GM19193 (cell line): Measurements from ENCODE around the gene DNAAF5.
A peak's percentile ranks its signal among the peaks of the same experiment; 100 is the strongest.

Source experiments
- POLR2A ChIP-seq: IDR thresholded peaks from 4 replicates; pipeline ENCODE4 v1.6.1; 2011; ENCODE audit not compliant: insufficient read depth, insufficient read length; ENCODE audit errors: extremely low read depth

DNAAF5 gene

DNA sequence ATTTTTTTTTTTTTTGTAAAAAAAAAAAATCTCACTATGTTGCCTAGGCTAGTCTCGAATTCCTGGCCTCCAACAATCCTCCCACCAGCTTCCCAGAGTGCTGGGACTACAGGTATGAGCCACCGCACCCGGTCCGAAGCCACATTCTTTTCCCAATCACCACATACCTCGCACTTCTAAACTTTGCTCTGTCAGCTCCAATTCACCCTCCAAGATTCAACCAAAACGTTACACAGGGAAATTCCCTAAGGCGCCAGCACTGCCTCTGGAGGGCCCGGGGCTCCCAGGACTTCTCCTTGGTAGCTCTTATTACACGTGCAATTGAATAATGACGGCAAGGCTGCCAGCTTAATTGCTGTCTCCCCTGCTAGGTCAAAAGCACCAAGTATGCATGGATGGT lies 10.3 kb upstream of the DNAAF5 start:
- no peak for TF ChIP-seq POLR2A

DNA sequence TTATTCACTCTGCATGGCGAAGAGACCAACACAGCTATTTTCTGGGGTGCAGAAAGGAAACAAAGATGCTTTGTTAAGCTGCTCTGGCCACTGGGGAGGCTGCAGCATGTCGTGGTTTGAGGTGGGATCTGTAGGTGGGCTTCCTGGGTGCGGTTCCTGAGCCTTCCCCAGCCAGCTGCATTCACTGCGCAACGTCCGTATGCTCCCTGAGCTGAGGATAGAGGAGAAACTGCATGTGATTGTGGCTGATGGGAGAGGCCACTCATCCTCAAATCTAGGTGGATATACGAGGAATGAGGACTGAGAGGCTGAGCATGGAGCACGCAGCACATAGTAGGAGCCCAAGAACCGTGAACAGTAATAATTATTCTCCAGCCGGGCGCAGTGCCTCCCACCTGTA lies 9.9 kb upstream of the DNAAF5 start:
- no peak for TF ChIP-seq POLR2A

DNA sequence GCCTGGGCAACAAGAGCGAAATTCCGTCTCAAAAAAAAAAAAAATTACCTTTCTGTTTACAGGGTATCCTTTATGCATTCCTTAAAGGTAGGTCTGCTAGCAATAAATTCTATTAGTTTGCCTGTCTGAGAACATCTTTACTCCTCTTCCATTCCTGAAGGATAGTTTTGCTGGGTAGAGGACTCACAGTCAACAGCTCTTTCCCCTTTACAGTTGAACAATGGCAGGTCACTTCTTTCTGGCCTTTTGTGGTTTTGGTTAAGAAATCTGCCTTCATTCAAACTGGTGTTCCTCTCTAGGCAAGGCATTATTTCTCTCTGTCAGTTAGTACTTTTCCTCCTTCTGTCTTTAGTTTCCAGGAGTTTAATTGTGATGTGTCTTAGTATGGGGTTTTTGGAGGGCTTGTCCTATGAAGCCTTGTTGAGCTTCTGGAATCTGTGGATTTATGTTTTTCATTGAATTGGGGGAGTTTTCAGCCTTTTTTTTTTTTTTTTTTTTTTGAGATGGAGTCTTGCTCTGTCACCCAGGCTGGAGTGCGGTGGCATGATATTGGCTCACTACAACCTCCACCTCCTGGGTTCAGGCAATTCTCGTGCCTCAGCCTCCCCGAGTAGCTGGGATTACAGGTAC lies 4.8 kb upstream of the DNAAF5 start:
- no peak for TF ChIP-seq POLR2A

DNA sequence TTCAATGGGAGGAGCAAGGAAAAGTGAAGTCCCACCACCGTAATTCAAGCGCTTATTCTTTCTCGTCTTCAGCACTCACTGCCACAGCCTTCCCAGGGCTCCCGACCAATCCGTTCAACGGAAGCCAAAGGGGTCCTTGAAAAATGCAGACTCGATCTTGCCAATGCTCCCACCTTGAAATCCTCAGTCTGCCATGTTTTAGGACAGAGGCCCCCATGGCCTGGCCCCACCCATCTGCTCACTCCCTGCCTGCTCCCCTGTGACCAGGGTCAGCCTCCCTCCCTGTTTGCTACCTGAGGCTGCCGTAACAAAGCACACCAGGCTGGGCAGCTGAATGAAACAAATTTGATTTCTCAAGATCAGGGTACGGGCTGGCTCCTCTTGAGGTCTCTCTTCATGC lies 3.0 kb upstream of the DNAAF5 start:
- TF ChIP-seq POLR2A = no peak

DNA sequence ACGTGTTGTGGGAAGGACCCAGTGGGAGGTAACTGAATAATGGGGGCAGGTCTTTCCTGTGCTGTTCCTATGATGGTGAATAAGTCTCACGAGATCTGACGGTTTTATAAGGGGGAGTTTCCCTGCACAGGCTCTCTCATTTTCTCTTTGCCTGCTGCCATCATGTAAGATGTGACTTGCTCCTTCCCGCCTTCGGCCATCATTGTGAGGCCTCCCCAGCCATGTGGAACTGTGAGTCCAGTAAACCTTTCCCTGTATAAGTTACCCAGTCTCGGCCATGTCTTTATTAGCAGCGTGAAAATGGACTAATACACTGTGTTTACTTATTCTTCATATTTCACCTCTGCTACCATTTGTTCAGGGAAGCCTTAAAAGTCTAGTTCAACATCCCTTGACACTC lies 2.2 kb upstream of the DNAAF5 start:
- no peak for TF ChIP-seq POLR2A

DNA sequence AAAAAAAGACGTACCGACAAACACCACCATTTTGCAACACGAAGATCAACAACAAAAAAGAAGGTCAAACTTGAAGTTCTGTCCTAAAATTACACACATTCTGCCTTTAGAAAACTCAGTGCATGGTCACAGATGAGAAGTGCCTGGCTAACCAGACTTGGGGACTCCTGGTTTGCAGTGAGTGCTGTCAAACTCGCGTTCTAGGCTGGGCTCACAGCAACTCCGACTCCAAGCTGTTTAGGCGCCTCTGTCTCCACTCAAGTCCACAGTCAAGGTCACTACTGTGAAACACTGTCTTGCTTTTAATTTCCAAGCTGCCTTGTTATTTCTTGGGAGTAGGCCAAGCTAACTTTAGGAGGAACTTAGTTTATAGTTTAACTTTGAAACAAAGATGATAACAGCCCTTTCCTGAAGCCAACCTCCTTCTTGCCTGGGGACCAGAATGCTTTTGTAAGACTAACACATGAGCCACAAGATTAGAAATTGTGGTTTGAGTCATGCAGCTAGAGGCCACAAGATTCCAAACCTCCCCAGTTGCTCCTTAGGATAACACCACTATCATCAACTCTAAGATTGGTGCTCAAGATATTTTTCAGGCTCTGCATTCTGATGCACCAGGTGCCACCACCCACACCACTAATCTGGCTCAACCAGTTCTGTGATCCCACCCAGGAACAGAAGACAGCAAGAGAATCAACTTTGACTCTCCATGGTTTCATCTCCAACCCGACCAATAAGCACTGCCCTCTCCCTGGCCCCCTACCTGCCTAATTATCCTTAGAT lies 1.1 kb upstream of the DNAAF5 start:
- TF ChIP-seq POLR2A = no peak

DNA sequence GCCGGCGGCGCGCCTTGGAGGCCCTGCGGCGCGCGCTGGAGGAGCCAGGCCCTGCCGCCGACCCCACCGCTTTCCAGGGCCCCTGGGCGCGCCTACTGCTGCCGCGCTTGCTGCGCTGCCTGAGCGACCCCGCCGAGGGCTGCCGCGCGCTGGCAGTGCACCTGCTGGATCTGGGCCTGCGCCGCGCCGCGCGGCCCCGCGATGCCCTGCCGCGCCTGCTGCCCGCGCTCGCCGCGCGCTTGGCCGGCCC lies 280 bp downstream of the DNAAF5 start:
- no peak for TF ChIP-seq POLR2A

DNA sequence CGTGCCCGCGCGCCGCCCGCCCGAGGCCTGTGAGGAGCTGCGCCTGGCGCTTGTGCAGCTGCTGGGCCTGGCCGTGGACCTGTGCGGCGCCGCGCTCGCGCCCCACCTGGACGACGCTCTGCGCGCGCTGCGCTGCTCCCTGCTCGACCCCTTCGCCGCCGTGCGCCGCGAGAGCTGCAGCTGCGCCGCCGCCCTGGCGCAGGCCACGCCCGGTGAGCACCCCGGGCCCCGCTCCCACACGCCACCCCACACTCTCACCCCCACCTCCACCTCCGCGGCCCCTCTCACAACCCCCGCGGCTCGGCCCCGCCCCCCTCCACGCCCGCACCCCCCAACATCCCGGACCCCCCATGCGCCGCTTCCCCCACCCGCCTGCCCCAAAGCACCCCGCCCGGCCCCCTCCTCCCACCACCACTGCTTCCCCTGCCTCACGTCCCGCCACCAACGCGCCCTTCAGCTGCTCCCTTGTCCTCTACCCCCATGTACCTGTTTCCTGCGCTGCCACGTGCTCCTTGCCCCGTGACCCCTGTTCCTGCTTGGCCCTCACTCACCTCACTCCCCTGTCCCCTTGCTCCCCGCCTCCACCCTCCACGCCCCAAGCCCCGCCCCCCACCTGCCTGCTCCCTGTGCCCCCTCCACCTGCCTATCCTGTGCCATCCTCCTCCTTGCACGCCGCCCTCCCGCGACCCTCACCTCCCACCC lies 756 bp downstream of the DNAAF5 start, which contains the start of gene PRKAR1B:
Gene PRKAR1B, minus strand, starts transcription at position 178 of the 702 bp plus-strand sequence. CDS start 15,776 bp downstream, outside the sequence.
- peak; percentile 9 for TF ChIP-seq POLR2A

DNA sequence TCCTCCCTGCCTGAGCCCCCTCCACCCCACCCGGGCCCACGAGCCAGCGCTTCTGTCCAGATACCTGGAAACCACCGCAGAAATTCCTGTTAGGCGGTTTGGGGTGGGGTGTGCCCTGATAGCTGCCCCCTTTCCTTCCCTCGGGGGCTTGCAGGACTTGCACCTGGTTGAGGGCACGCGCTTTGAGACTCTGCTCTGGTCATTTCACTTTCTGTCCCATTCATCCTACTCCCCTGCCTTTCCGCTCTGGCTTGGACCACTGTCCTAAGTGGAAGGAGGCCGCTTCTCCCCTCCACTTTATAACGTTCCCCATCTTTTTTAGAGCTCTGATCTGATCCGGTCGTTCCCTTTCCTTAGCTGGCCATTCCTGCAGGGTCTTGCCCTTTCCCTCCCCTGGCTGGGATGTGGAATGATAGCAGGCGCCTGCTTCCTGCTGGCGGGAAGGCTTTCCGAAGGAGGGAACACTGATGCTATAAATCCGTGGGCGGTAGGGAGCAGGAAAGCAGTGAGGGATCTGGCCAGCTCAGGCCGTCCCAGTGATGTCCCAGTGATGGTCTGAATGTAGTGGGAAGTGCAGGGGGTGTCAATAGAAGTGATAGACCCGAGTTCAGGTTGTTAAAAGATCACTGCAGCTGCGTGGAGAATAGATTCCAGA lies 1.4 kb downstream of the DNAAF5 start:
- TF ChIP-seq POLR2A = no peak

DNA sequence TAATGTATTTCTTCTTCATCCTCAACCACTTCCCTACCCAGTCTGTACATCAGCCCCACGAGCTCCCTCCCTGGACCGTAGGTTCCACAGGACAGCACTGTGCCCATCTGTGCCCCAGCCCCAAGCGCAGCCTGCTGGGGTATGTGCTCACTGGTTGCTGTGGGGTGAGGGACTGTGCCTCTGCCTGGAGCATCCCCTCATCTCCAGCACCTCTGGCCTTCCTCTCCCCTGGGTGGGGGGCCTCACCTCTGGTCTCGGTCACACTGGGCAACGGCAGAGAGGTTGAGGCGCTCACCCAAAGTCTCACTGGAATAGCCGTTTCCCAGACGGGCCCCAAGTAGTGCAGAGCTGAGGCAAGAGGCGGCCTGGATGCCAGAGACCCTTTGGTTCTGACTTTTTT lies 2.1 kb downstream of the DNAAF5 start:
- TF ChIP-seq POLR2A = no peak

DNA sequence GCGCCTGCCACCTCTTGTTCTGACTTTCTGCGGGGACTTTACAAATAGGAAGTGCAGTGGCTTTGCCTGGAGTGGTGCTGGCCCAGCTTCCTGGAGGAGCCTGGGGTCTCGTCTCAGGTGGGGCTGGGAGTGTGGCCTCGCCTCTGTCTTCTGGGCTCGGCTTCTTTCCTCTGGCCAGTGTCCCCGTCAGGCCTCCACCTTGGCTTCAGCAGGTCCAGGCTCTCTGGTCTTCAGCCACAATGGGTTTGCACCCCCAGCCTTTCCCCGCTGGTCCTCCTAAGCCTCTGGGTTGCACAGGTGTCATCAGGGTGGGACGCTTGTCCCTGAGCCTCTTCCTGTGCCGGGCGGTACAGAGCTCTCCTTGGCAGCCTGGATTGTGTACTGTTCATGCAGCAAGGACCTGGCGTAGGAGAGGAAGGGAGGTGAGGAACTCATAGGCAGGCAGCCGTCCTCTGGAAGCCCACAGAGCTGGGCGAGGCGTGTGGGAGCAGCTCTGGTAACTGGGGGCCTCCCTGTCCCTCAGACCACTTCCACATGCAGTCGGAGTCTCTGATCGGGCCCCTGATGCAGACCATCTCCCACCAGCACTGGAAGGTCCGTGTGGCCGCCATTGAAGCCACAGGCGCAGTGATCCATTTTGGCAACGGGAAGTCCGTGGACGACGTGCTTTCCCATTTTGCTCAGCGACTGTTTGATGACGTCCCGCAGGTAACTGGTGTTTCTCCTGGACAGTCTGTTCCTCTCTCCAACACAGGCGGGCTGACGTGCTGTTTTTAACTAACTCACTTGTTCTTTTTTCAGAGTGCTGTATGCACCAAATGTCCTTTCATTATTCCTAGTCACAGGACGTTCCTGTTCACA lies 2.9 kb downstream of the DNAAF5 start:
- no peak for TF ChIP-seq POLR2A

DNA sequence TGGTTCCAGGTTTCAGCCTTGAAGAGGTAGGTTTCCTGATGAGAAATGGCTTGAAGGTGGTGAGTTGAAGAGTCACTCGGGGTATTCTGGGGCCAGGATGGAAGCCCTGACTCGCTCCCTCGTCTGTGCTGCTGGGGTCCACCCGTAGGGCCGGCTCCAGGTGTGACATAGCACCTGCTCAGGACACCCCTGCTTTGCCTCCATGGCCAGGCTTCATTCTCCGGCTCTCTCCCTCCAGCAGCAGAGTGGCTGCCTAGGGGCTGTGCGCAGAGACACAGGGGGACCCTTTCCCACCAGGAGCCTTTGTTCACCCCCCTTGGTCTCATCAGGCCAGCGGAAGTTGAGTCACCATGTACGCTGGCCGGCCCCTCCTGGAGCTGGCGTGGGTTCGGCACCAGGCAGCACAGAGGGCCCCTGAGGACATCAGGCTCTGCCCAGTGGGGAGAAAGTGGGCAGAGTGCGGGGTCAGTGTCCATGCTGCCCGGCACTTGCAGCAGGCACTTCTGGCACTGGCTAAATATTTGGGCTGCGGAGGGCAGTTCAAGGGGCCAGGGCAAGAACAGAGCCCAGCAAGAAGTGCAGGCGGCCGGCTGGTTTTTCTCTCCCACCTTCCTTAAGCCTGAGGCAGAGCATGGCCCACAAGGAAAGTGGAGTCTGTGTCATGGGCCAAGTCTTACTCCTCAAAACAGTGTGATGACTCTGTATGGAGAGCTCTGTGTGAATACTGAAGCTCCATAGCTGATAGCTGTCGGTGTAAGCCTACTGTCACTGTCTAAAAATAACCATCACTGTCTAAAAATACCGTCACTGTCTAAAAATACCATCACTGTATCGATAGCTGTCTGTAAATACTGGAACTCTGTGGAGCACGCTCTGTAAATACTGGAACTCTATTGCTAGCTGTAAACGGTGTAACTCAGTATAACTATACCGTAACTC lies 4.3 kb downstream of the DNAAF5 start:
- TF ChIP-seq POLR2A = no peak

DNA sequence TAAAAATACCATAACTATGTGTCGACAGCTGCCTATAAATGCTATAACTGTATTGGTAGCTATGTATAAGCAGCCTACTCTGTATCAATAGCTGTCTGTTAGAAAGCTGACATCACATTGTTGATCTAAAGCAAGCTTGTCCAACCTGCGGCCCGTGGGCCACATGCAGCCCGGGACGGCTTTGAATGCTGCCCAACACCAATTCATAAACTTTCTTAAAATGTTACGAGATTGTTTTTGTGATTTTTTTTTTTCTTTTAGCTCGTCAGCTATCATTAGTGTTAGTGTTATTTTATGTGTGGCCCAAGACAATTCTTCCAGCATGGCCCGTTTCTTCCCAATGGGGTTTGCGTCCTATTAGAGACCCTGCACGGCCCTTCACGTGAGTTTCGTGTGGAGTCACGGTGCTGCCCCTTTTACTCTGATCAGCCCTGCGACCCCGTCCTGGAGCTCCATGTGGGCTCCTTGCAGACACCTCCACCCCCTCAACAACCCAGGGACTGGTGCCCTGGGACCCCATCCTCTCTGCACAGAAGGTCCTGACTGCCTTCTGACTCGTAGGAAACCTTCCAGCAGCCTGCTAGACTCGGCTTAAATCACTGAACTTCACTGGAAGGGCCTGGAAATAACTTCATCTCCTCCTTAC lies 5.1 kb downstream of the DNAAF5 start:
- TF ChIP-seq POLR2A = no peak
